Measurements from ENCODE around the gene SMYD4. TPM values are rescaled to one million over a fixed set of nuclear protein-coding genes. Genes with fewer than 3 reads are reported as not detected.

The SMYD4 gene
- total and polyA plus RNA-seq, 10 of the 15 experiments (the other 5 are each of a cell fraction or from before 2014, with no cell fraction given): 2.1 to 18.8 (median 13.7) TPM

GRCh38 chr17:1743088-1743439 lies 86.6 kb downstream of the SMYD4 start:
- Histone ChIP-seq H3K36me3 (ENCODE audit: control insufficient read depth in 2 of 2, insufficient read depth in 2 of 2, low read length in 1 of 2) (no peaks in the 10 kb centered on the region; a peak in 1 of 4 replicates), H2AFZ (ENCODE audit: control insufficient read depth, low read depth, low read length) (no peak overlapping the region), H3K9me3 (replicated peaks; ENCODE audit: control insufficient read depth, insufficient read depth, low read length) (no peaks in the 10 kb centered on the region), H3K27ac (ENCODE audit: control insufficient read depth, insufficient read depth) (no peak overlapping the region), H3K27me3 (replicated peaks in 1 of 2; ENCODE audit: control insufficient read depth in 2 of 2, insufficient read depth in 2 of 2, low read length in 1 of 2) (no peaks in the 10 kb centered on the region), H3K4me3 (no peak overlapping the region), H3K4me1 (ENCODE audit: control insufficient read depth, insufficient read depth, low read length) (no peaks in the 10 kb centered on the region), H3K9ac (ENCODE audit: control insufficient read depth, insufficient read depth, low read length) (no peak overlapping the region), H3K4me2 (ENCODE audit: control insufficient read depth, insufficient read depth) (no peak overlapping the region), H4K20me1 (ENCODE audit: control insufficient read depth, insufficient read depth) (no peaks in the 10 kb centered on the region), H3K79me2 (ENCODE audit: control insufficient read depth, insufficient read depth, low read length) (no peaks in the 10 kb centered on the region)
- TF ChIP-seq ZNF217 (IDR thresholded peaks at IDR 0.05) (no peak), POLR2AphosphoS5 (IDR thresholded peaks at IDR 0.05; ENCODE audit: low read length) (no peak), BCL3 (IDR thresholded peaks at IDR 0.05; ENCODE audit: borderline replicate concordance, insufficient read depth, low read depth, low read length, poor library complexity, severe bottlenecking) (no peak), ATF3 (IDR thresholded peaks at IDR 0.05; ENCODE audit: borderline replicate concordance, extremely low read depth, low read depth, low read length) (no peak), ZSCAN29 (IDR thresholded peaks at IDR 0.05) (no peak), MYB (IDR thresholded peaks at IDR 0.05; ENCODE audit: borderline replicate concordance, low read depth, low read length) (no peak), KLF5 (IDR thresholded peaks at IDR 0.05; ENCODE audit: partially characterized antibody) (no peak), CHD4 (IDR thresholded peaks at IDR 0.05) (no peak), POU2F2 (IDR thresholded peaks at IDR 0.05; ENCODE audit: borderline replicate concordance, low read depth, low read length) (no peak), BCL11A (IDR thresholded peaks at IDR 0.05; ENCODE audit: low read depth, low read length) (no peak), EED (IDR thresholded peaks at IDR 0.05; ENCODE audit: low read depth) (no peak), JUND (IDR thresholded peaks at IDR 0.05; ENCODE audit: low read depth, low read length) (no peak), NKRF (conservative IDR thresholded peaks at IDR 0.05) (no peak), CBX5 (IDR thresholded peaks at IDR 0.05; ENCODE audit: low read depth) (no peak), PAX5 (IDR thresholded peaks at IDR 0.05; ENCODE audit: borderline replicate concordance, low read depth, low read length) (no peak), MAX (IDR thresholded peaks at IDR 0.05; ENCODE audit: low read depth, low read length) (no peak), DPF2 (IDR thresholded peaks at IDR 0.05) (no peak), BCLAF1 (IDR thresholded peaks at IDR 0.05) (no peak)
- ChIA-PET POLR2A (interaction anchor here (0.5 kb wide), 1 partner anchor 213 kb away, joined by 7 read pairs; no protein-coding TSS in a partner anchor), CTCF (no interaction called here), SMC1A (ENCODE audit: uncharacterized antibody, unreplicated experiment) (no interaction called here), RAD21 (ENCODE audit: unreplicated experiment) (no interaction called here)
- intact Hi-C loops (cut with micrococcal nuclease; ENCODE audit: unreplicated experiment) (no loop called here), in situ Hi-C loops (cut with MboI) (no loop called here)
- FAIRE-seq: no peak
- ATAC-seq: peak; percentile 22; the same call in 2 of the 3 replicates
- WGBS (ENCODE audit: insufficient coverage, insufficient replicate concordance, low lambda C conversion rate, missing lambda C conversion rate): 0% methylated on average over 1 of the region's 2 CpGs
- BruUV-seq (replicated peaks): no TSS peak
- DNase-seq (ENCODE audit: low read depth, low spot score): no peak

All from GM12878 (cell line).